Stimulated activated CD4-positive, alpha-beta T cell treated with anti-CD3 and anti-CD28 coated beads, Interleukin-1b, Interleukin-23, amount 100 ng/mL, for 24 hours (primary cell): Measurements from ENCODE around the gene MRPS27.

Experiments used
- DNase-seq, 4 experiments: peaks; one replicate each; pipeline ENCODE4 v3.0.0-alpha.2; 2020; ENCODE audit warnings: low read depth in 4 of 4, low spot score in 1 of 4

MRPS27 gene

DNA sequence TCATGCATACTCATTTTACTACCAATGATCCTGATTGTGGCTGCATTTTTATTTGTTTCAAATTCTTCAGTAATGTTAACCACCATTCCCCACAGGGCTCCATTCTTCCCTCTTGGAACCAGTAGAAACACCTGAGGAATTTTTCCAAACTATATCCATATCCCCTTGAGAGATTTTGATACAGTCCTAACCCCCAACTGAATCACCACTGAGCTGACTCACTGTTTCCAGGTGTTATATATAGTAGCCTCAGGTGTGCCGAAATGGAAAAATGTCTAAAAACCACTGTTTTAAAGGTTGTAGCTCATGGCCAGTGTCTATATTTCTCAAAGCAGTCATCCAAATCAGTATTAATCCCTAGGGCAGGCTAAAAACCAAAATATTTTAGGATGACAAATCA, 85.2 kb downstream of the MRPS27 start:
- DNase-seq: no peak

DNA sequence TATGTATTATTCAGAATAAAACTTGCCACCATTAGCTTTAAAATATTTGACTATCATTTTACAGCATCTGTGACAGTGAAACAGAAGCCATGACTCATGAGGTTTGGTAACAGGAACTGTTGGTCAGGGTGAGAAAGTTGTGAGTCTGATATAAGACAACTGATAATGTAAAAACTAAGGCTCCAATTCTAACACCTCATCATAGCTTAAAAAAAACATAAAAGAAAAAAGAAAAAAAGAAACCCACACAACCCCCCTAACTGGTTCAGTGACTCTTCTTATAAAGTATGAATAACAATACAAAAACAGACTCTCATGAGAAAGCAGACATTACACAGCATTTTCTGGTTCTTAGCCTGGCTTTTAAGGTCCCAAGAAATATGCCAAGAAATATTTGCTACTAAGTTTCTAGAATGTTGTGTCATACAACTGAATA, 85.8 kb downstream of the MRPS27 start:
- no peak for DNase-seq

DNA sequence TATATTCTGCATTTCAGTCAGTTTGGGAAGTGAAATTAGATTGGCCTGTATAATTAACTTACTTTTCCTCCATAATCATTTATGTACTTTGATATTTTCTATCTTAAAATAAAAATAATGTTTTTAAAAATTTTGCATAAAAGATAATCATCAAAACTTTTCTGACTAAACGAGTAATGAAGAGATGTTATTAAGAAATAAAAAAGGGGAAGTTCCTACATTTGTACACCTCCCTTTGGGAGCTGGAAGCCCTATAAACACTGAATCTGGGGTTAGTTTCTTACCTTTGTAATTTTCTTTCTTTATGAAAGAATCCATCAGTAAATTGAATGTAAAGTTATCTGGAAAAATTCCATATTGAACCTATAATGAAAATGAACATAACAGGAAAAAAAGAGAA, 86.2 kb downstream of the MRPS27 start:
- no peak for DNase-seq

DNA sequence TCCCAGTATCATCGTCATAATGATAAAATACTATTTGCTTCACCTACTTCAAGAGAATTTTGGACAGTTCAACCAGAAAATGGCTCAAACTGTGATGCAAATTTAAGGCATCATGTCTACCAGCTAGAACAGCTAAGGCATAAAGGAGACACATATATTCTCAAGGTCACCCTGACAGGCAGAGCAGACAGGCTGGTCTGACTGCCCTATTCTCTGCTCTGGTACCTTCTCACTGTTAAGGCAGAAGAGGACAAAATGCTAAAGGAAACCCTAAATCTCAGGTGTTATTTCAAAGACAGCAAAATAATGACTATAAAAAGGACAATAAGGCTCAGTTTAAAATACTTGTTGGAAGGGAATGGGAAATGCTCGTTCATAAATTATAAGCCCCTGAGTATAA, 87.2 kb downstream of the MRPS27 start:
- no peak for DNase-seq

DNA sequence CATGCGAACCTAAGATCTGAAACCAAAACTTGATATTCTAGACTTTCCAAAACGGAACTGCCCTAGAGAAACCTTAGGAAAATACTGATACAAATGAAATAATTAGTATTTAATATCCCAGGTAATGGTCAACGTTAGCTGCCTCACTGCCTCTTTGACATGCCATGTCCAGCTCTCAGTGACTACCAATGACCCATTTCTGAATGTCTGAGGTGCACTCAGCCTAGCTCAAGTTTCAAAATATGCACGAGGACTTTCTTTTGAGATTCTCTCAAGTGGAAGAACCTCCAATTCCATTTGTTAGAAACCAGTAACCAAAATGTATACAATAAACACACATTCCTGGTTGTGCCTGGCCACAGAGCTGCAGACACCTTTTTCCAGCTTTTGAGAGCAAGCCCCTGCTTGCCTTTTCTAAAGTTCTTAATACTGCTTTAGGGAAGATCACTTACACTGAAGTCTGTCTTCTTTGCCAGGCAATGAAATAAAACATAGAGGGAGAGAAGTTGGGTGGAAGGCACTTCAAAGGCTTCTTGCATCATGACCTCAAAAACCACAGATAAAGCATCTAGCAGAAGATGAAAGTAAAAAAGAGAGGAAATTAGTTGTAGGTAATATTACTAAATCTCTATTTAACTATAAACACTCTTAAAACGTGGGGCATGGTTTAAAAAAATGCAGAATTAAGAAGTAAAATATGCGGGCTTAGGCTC, 87.9 kb downstream of the MRPS27 start:
- DNase-seq: no peak

DNA sequence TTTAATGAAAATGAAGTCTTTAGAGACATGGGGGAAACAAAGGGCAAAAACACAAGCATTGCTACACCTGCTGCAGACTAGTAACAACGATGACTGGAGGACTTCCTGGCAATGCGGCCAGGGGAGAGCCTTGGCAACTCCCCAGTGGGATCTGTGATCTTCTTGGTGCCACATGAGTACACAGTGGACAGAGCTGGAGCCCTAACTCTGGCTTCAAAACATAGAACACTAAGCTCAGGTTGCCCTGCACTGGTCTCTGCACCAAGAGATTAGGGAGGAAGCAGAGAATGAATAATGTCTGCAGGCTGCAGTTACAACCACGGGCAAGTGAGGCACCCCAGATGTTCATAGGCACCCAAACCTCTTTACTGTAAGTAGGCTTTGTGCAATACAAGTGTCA, 91.1 kb downstream of the MRPS27 start:
- DNase-seq: no peak

DNA sequence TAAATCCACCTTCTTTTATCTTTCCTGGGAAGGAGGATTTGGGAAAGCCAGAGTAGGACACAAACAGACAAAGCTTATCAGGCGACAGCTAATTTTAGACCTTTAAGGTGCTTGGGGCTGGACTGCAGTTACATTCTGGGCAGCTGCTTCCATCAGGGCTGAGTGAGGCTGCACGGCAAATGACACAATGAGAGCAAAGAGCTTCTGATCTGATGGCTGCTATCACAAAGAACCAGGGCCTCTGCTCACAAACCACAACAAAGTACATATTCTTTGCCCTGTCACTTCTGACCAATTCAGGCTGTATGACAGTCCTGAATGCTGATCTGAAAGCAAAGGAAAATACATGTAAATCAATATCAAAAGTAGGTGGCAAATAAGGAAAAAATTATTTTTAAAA, 93.1 kb downstream of the MRPS27 start:
- no peak for DNase-seq

DNA sequence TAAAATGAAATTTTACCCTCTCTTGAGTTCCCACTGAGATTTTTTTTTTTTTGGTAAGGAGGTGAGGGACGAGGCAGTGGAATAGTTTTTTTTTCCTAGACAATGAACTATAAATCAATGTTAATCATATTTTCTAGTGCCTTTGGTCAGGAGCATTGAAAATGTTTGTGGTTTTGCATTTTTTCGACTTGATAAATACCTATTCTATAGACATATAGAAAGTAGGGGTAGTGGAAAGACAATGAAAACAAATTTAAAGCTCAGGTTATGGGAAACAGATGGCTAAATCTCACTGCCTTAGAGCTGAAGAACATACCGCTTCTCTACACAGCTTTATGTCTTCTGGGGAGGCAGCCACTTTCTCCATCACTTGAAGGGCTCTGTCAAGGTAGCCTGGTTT, 94.3 kb downstream of the MRPS27 start:
- no peak for DNase-seq

DNA sequence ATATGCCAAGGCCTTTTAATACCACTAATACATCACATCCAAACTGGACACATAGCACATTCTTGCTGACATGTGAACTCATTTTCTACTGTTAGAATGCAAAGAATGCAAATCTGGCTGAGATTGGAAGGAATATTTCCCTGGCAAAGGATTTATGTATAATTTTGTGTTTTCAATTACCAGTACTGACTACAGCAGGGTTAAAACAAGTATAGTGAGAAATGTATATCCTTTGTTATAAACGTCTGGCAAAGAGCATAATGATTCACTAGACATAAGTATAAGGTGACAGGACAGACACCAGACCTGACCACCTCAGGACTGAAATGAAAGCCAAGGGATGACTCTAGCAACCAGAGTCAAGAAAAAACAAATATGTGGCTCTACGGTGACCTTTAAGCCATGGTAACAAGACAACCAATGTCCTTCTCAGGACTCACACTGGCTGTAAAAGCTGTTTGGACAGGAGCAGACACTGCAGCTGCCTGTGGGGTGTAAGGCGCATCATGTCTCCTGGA, 95.0 kb downstream of the MRPS27 start:
- DNase-seq: no peak

DNA sequence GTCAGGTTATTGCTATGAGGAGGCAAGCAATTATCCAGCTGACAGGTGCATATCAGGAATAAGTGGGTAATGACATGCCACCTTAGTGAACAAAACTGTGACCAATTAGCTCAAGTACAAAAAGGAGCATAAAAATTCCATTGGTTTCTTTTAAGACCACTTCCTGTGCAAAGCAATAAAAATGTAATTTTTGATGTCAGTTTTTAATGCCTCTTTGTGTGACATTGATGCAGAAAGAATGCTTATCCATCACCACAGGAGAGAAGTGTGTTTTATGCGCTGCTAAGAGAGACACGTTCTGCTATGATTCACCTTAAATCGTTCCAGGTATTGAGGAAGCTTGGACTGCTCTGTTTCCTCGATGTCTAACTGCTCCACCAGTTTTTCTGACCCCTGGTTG, 96.7 kb downstream of the MRPS27 start:
- no peak for DNase-seq

DNA sequence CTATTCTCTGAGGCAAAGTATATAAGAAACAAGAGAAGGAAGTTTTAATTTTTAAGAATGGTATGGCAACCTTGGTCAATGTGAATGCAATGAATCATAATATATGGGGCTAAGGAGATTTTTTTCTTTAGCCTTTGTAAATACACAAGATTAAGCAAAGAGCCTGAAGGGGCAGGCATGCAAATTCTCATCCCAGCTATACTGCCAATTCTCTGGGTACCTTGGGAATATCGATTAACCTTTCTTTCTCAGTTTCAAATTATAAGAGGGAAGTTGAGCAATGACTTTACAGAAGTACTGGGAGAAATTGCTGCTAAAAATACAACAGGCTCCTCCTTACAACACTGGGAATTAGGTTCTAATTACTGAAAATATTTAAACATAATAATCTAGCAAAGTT, 97.5 kb downstream of the MRPS27 start:
- no peak for DNase-seq

DNA sequence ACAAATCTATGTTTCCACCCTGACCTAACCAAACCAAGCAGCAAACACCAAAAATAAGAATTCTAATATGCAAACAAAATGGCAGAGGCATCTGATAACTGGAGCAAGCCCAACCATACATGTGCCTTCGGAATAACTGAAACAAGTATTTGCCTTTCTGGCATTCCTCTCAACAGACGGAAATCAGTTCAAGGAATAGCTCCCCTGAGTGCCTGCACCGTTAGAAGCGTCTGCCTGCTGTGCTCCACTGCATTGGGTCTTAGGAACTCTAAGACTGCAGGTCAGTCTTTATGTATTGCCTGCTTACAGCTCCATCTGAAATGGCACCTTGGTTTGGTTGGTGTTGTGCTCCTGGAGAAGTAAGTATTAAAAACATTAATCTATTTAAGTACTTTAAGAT, 98.5 kb downstream of the MRPS27 start:
- DNase-seq: no peak

DNA sequence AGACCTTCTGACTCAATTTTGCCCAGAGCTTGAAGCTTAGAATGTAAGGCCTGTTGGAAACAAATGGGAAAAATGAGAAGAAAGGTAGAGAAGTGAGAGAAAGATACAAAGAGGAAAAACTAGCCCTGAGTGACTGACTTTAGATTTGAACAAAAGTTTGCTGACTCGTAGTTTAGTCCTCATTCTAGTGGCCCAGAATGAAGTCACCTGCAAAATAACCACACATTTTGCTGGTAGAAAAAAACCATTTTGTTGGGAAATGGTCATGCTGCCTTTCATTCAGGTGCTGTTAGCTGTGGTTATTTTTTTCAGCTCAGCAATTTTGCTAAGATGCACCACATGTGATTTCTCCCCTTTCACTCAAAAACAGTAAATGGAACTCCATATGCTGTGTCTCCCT, 98.9 kb downstream of the MRPS27 start:
- no peak for DNase-seq

DNA sequence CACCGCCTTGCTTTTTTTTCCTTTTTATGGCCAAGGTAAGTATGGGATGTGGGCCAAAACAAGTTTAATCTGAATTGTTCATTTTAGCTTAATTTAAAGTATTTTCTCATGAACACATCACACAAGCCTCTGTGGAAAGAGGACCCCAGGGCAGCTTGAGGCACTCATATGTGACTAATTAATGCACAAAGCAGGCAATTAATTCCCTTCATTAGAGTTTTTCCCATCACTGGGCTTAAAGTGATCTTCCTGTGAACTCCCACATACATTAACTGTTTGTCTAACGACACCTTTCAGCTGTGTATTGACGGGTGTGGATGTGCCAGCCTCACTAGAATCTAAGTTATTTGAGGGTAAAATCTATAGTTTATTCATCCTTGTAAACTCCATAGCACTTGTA, 103.3 kb downstream of the MRPS27 start:
- DNase-seq: no peak

DNA sequence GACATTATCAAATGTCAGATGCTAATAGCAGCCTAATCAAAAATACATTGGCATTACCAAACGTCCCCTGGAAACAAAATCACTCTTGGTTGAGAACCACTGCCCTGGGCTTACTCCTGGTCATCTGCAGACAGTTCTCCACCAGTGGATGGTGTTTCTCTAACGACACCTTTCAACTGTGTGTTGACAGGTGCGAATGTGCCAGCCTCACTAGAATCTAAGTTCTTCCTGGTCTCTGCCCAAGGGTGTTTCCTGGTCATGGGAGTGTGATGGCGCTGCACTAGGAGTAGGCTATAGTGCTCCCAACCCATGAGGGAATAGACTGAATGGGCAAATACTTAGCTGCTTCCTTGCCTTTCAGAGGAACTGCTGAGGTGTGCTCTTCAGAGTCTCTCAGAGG, 105.9 kb downstream of the MRPS27 start:
- DNase-seq: no peak

DNA sequence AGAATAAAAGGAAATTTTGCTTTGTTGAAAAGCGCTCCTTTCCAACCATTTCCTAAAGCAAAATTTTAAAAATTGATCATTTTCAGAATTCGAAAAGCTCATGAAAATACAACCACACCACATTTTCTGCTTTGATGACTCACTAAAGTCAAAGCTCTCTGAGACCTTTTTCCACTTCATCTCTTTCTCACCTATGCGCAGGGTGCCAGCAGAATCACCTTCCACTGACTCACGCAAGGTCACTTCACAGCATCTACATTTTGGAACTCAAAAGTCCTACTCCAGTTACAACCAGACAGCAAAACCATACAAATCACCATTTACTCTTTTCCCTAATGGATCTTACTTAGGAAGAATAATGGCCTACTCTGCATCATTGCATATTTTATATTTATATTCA, 106.6 kb downstream of the MRPS27 start:
- DNase-seq: no peak

DNA sequence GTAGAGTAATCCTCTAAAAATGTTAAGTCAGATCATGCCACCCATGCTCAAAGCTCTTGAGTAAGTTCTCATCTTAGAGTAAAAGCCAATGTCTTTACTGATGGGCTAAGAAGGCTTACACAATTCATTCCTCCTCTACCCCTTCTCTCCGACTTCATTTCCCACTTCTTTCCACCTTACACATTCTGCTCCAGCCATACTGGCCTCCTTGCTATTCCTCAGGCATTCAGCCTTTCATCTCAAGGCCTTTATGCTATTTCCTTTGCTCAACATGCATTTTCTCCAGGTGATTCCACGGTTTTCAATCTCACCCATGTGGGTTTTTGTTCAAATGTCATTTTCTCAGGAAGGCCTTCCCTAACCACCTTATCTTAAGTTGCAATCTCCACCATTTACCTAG, 107.9 kb downstream of the MRPS27 start:
- DNase-seq: no peak

DNA sequence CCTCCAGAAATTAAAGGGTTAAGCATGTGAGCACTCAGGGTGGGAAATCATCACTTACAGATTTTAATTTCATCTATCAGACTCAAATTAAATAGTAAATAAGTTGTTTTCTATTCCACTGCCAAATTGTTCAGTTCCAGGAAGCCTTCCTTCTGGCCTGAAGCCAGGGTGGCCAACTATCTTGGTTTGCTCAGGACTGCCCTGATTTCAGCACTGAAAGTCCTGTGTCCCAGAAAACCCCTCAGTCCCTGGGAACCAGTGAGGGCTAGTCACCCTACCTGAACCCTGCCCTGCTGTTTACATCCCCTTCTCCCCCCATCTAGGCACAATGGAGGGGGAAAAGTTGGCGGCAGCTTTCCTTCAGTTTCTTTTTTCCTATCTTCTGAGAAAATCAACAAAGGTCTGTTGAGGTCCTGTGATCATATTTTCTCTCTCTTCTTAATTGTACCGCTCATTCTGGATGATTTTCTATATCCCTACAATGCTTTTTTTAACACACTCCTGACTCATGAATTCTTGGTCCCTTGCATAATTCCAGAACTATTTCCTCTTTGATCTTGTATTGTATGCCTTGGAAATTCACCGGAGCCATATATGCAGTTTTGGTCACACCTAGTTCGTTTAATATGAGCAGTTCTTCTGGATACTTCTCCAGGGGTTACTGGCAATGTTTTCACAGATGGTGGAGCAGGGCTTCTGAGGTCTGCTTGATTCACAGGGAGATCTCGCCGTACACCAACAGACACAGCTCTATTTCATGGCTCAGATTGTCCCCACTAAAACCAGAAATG, 109.0 kb downstream of the MRPS27 start:
- no peak for DNase-seq

DNA sequence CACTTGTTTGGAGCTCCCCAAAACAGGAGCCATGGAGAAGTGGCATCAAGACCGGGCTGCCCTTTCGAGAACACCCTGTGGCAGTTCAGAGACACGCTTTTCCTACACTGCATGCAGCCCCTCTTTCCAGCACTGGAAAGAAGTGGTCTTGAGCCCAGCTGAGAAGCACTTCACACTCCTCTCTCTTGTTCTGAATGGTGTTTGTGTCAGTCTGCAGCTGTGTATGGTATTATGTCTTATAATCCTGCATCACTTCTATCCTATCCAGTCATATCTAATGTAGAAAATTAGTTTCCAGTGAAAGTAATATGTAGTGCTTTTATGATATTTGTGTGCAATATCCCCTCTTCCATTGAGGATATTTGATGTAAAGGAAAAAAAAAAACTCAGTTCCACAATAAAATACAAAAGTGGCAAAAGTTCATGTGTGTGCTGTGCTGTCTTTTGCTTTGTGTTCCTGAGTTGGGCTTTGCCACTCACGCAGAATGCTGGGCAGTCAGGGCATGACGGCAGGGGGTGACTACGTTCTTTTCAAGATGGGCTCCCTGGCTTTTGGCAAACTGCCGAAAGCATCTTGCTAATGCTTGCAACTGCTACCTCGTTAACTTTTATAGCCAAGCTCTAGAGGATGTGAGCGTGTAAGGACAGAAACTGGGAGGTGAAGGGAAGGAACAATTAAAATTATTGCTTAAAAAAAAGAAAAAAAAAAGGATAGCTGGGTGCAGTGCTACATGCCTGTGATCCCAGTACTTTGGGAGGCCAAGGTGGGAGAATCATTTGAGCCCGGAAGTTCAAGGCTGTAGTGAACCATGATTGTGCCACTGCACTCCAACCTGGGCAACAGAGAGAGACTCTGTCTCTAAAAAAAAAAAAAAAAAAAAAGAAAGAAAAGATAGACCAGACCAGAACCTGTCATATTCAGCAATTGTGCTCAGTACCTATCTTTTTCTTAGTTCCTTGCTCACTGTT, 110.6 kb downstream of the MRPS27 start:
- DNase-seq: no peak

DNA sequence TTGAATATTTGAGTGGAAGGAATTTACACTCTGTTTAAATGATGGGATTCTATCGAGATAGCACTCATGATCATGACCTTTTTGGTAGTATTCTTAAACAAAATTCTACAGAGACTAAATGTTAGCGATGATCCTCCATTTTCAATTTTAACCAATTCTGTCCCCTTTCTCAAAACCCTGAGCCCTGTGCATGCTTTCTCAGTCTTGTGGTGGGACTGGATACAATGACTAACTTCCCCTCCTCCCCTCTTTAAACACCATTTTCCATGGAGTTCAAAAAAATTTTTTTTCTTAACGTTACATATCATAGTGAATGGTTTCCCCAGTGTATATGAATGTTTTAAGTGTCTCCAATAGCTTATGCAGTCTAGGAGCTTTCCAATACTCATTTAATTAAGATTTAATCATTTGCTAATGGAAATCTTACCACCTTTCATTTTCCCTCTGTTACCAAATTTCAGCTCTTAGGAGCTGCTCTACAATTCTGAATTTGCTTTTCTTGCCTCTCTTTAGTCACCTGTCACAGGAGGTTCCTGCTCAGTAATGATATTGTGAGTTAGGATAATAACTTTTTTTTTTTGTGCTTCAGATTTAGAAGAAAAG, 111.6 kb downstream of the MRPS27 start:
- no peak for DNase-seq

DNA sequence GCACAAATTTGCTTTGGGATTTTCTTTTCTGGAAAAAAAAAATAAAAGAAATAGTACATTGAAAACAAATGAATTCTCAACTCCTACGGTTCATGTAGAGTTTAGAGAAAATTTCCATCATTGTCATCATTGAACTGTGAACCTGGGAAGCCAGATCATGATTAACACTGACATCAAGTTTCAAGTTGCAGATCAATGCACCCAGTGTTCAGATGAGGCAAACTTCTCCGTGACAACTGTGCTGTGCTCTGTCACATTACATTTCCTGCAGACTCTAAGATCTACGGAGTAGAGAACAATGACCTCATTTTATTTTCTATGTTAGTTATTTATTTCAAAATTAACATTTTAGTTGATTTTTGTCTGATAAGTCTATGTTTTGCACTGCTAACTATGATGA, 113.0 kb downstream of the MRPS27 start:
- no peak for DNase-seq
